Adrenal gland (tissue), 12 donors: ENCODE results near the gene SNX1. TPM values are rescaled to one million over a fixed set of nuclear protein-coding genes. Genes with fewer than 3 reads are reported as not detected.

ENCODE experiments used
- DNase-seq, 7 donors: peaks; one replicate each; pipeline ENCODE4 v3.0.0-alpha.2; 2019 to 2020
- H3K27ac ChIP-seq, 5 donors: fragments of 200-600 bp; sonication (generic) in 4 of 5; 1 replicate in 3 of 5; 2 replicates in 2 of 5; pipeline versions ENCODE4 v1.5.1 to v1.8.0; 2016 to 2020; ENCODE audit warnings: mild to moderate bottlenecking in 1 of 5
- H3K27me3 ChIP-seq: fragments of 200-600 bp; 2 replicates; pipeline ENCODE4 v1.8.0; 2021
- H3K36me3 ChIP-seq, 2 donors: fragments of 200-600 bp; replicated peaks in 1 of 2; 1 replicate in 1 of 2; 2 replicates in 1 of 2; pipeline versions ENCODE4 v1.5.1 to v1.8.0; 2018 to 2022
- H3K4me1 ChIP-seq, 2 donors: fragments of 200-600 bp; replicated peaks in 1 of 2; 1 replicate in 1 of 2; 2 replicates in 1 of 2; pipeline versions ENCODE4 v1.5.1 to v1.8.0; 2018 to 2021
- H3K4me3 ChIP-seq, 4 donors: fragments of 200-600 bp; sonication (generic) in 3 of 4; one replicate each; pipeline ENCODE4 v1.5.1; 2016 to 2018
- H3K9me3 ChIP-seq, 3 donors: fragments of 200-600 bp; sonication (generic) in 1 of 3; replicated peaks in 1 of 3; 1 replicate in 2 of 3; 2 replicates in 1 of 3; pipeline versions ENCODE4 v1.5.1 to v1.8.0; 2016 to 2021
- CTCF ChIP-seq, 6 experiments: fragments of 450-650 bp in 4 of 6; fragments of 200-600 bp in 2 of 6; sonication (generic) in 1 of 6; IDR thresholded peaks; 1 replicate in 5 of 6; 2 replicates in 1 of 6; pipeline versions ENCODE4 v1.5.1 to v1.8.0; 2016 to 2021; ENCODE audit warnings: antibody characterized with exemption in 6 of 6, mild to moderate bottlenecking in 2 of 6, moderate library complexity in 1 of 6
- POLR2A ChIP-seq, 2 donors: fragments of 450-650 bp; IDR thresholded peaks; one replicate each; pipeline ENCODE4 v1.6.1; 2017; ENCODE audit warnings: antibody characterized with exemption in 2 of 2, mild to moderate bottlenecking in 2 of 2, moderate library complexity in 1 of 2
- WGBS, 4 donors: extraction: QIAGEN DNeasy Blood & Tissue Kit in 2 of 4; methylation state at CpG; one replicate each; pipeline versions ENCODE4 v1.1.5 to v1.1.7; 2013 to 2017; 5-methylcytosine and 5-hydroxymethylcytosine counted together
- intact Hi-C, 2 donors: fragments of 100-400 bp; cut with DNase I; formaldehyde crosslinking; loops; one replicate each; pipeline versions ENCODE4 v1.14.1 to v1.15.0; 2022 to 2023
- polyA plus RNA-seq, 3 donors: library from polyadenylated mRNA; stranded (reverse); fragments of 200-250 nt in 2 of 3; fragments of 350-450 nt in 1 of 3; fragmentation: Illumina TruSeq in 1 of 3; extraction: RNeasy Lipid Tissue Mini Kit (QIAGEN cat#74804) in 1 of 3; gene quantifications; one replicate each; pipeline ENCODE4 v1.2.3, GENCODE V29; 2013 to 2014
- total RNA-seq, 9 donors: library from RNA; depleted of rRNA in 4 of 9; stranded (reverse); fragments of >200 nt in 4 of 9; fragments of 120-200 nt in 1 of 9; fragmentation: NEBNext Ultra II Directional in 1 of 9; extraction: Animal tissue kit (Norgen Biotek cat#: 25700) in 1 of 9; gene quantifications; one replicate each; pipeline versions ENCODE4 v1.1.0 to v1.2.4, GENCODE V29; 2013 to 2023
- donor health status: healthy with polysubstance abuse.
- donor health status: Bipolar disorder and iron deficiency.
- donor health status: DM: yes; HTN: yes; CAD: no.
- donor health status: DM: no; HTN: no; CAD: no.
- donor health status: DM: no; HTN: no; CAD: no.
- donor health status: DM: yes; HTN: yes; CAD: no.

Gene SNX1
- total and polyA plus RNA-seq, 12 donors = 61.2 to 251 (median 111) TPM

- Histone ChIP-seq H3K4me1 (peaks cover 23 to 47% of the 10 kb centered on the region in 2 donors), H3K27ac (peak overlapping the region in 2 of 5 donors; percentile 36 to 41), H3K9me3 (no peaks in the 10 kb centered on the region), H3K36me3 (peaks cover 0 to 81% of the 10 kb centered on the region in 2 donors), H3K4me3 (no peak overlapping the region), H3K27me3 (no peaks in the 10 kb centered on the region)
- no peak for TF ChIP-seq CTCF (IDR thresholded peaks at IDR 0.05)
- no peak for TF ChIP-seq POLR2A (IDR thresholded peaks at IDR 0.05)
- intact Hi-C loops = no loop called here
- 63 to 75% (median 64%) methylated on average over 11 of the region's 11 CpGs for WGBS, 4 donors
- peak in 3 of 7 donors; percentile 45 to 57 (median 49) for DNase-seq
Observed at GRCh38 chr15:64158363-64159134, 62.8 kb downstream of the SNX1 start.

DNA sequence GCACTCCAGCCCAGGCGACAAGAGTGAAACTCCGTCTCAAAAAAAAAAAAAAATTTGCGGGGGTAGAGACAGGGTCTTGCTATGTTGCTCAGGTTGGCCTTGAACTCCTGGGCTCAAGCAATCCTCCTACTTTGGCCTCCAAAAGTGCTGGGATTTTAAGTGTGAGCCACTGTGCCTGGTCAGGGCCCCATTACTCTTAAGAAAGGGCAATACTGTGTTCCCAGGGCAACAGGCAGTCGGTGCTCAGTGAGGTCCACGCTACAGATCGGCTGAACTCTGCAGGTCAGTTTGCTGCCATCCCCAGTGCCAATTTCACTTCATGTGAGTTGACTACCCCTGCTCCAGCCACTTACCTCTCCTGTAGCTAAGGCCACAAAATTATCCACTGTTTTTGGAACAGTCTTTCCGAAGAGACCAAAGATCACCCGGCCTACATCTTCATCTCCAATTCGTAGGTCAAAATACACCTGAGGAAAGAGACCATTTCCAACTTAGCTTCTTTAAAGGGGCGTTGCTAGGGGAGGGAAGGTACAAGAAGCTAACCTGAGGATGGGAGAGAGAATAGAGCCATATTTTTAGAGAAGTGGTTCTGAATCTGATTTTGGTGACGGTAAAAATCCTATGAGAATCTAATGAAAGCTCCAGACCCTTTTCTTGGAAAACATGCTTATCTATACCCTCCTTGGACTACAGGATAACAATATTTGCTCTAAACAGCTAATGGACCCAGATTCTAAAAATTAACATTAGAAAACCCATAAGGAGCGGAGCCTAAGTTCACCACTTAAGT lies 66.1 kb downstream of the SNX1 start:
- WGBS, 4 donors = 29 to 39% (median 33%) methylated on average over 12 of the region's 12 CpGs
- Histone ChIP-seq H3K27me3 (no peaks in the 10 kb centered on the region), H3K4me1 (peaks cover 31 to 59% of the 10 kb centered on the region in 2 donors), H3K27ac (peak overlapping the region; percentile 63 to 91 (median 77)), H3K9me3 (no peaks in the 10 kb centered on the region), H3K4me3 (peak overlapping the region in 3 of 4 donors; percentile 60 to 91 (median 74)), H3K36me3 (peaks cover 0 to 50% of the 10 kb centered on the region in 2 donors)
- intact Hi-C loops = no loop called here
- no peak for TF ChIP-seq POLR2A (IDR thresholded peaks at IDR 0.05)
- TF ChIP-seq CTCF (IDR thresholded peaks at IDR 0.05) = no peak
- DNase-seq = peak in 1 of 7 donors; percentile 56

DNA sequence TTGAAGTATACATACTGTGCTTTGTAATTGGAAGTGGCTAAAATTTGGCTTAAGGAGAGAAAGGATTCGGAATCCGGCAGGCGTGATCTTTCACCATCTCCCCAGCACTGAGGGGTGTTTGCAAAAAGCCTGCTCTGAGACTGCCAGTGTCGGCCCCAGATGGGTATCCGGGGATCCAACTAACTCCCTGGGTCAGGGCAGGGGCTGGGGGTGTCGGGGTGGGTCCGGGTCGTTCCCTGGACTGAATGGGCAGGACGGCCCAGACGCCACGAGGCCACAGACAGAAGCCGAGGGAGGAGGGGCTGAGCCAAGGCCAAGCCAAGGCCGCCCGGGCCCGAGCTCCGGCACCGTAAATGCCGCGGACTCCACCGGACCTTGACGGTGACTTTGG lies 66.7 kb downstream of the SNX1 start:
- DNase-seq = peak in 1 of 7 donors; percentile 73
- no peaks in the 10 kb centered on the region for H3K9me3 ChIP-seq
- peak overlapping the region; percentile 63 to 91 (median 77) for H3K27ac ChIP-seq
- H3K4me3 ChIP-seq = peak overlapping the region; percentile 53 to 91 (median 67)
- intact Hi-C loops = no loop called here
- 0 to 1% (median 0%) methylated on average over 20 to 21 of the region's 21 CpGs for WGBS, 4 donors
- peaks cover 0 to 44% of the 10 kb centered on the region in 2 donors for H3K36me3 ChIP-seq
- H3K4me1 ChIP-seq = peaks cover 31 to 59% of the 10 kb centered on the region in 2 donors
- H3K27me3 ChIP-seq = no peaks in the 10 kb centered on the region
- TF ChIP-seq POLR2A (IDR thresholded peaks at IDR 0.05) = no peak
- TF ChIP-seq CTCF (IDR thresholded peaks at IDR 0.05) = no peak
